NCI-H460 (cell line): ENCODE measurements around the gene KCND1. TPM values are rescaled to one million over a fixed set of nuclear protein-coding genes. Genes with fewer than 3 reads are reported as not detected.

ENCODE experiments used
- DNase-seq: peaks from one replicate; pipeline ENCODE4 v3.0.0-alpha.2; 2016; ENCODE audit warnings: low read depth; ENCODE audit errors: extremely low read depth
- total RNA-seq: library from RNA; depleted of rRNA; stranded (reverse); fragments of >200 nt; shearing (Covaris generic); gene quantifications from 2 replicates; pipeline ENCODE4 v1.2.3, GENCODE V29; 2014

KCND1 gene
- total RNA-seq, 1 experiment from 2014 or later: 0.72 TPM

DNA sequence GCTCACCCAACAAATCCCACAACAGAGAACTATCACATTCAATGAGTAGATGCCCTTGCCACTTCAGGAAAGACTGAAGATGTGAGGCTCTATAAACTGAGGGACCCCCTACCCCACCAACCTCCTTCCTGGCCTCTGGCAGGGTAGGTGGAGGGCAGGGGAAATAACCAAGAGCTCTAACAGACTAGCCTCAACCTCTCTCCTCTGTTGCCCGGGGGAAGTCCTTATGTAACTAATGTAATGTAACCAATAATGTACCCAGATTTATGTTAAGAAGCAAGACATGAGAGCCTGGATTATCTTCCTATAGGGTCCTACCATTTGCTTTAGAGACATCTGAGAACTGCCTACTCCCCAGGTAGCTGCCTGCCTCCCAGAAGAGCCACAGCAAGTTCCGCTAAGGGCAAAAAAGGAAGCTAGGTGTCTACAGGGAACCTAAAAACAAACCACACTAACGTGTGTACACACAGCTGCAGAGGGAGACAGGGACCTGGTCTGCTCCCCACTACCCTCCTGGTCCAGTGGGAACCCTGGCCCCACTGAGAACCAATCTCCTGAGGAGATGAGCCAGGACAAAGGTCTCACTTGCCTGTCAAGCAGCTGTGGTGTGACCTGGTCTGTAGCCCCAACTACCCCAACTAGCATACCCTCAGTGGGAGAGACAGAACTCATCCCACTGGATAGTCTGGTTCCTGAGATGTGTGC is 32.0 kb downstream of the KCND1 start:
- DNase-seq: no peak

- no peak for DNase-seq
These were observed 32.8 kb downstream of the KCND1 start for GRCh38 chrX:48938721-48939425.

GRCh38 chrX:48937054-48937907 is 34.4 kb downstream of the KCND1 start:
- no peak for DNase-seq

DNA sequence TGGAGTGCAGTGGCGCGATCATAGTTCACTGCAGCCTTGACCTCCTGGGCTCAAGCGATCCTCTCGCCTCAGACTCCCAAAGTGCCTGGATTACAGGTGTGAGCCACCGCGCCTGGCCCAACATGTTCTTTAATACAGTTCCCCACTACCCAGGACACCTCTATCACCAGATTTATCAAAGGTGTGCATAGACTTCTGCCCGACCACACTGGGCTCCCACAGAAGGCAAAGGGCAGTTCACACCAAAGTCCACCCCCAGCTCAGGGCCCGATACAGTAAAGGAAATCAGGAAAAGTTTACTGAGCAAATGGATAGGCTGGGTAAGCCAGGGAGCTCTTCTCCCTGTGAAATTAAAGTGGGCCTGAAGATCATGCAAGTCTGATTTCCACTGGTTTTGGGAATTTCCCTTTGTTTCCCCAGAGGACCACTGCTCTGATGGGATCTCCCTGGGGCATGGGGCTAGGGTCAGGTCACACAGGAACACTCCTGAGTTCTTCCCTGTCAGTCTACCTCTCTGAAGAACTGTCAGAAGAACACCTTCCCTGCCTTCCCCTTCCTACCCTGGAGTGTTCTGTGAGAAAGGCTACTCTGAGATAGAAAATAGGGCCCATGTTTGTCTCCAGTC is 35.1 kb downstream of the KCND1 start:
- no peak for DNase-seq

DNA sequence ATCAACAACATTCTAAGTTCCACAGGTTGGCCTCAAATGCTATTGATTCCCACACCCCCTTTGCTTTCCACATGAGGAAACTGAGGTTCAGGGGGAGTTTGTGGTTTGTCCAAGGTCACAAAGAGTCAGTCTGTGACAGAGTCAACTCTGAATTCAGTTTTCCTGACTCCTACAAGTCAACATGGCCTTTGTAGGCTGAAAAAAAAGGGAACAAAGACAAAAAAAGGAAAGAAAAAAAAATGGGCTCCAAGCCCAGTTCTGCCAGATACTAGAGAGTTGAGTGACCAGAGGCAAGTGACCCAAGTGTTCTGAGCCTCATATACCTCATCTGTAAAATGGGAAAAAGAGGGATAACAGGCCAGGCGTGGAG is 36.4 kb downstream of the KCND1 start:
- no peak for DNase-seq

DNA sequence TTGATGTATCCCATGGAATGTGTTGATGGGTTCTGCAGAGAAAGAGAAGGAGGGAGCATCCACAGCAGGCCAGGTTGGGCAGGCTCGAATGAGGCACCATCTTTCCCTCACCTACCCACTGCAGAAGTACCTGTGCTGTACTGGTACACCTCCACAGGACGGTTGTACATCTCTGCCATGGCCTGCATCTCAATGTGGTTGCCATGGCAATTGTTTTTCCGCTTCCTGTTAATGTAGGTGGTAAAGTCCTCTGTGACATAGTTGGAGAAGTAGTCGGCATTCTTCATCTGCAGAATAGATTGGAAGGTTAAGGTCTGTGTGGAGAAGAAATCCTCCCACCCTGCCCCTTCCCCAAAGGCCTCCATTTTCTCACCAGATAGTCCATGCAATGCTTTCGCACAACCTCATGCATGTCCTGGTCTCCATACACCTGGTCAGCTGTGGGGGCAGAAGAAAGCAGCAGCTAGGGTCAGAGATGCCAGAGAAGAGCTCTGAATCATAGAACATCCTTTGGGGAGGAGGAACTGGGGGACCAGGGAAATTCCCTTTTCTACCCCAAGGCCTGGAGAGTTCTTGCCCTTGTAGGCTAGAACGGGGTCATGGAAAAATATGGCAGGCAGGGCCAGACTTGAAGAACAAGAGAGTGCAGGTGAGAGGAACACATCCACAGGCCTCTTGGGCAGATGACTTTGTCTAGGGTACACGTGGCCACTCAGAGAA is 36.9 kb downstream of the KCND1 start:
- no peak for DNase-seq

- DNase-seq: no peak
These were observed 37.9 kb downstream of the KCND1 start for GRCh38 chrX:48933757-48934156.

DNA sequence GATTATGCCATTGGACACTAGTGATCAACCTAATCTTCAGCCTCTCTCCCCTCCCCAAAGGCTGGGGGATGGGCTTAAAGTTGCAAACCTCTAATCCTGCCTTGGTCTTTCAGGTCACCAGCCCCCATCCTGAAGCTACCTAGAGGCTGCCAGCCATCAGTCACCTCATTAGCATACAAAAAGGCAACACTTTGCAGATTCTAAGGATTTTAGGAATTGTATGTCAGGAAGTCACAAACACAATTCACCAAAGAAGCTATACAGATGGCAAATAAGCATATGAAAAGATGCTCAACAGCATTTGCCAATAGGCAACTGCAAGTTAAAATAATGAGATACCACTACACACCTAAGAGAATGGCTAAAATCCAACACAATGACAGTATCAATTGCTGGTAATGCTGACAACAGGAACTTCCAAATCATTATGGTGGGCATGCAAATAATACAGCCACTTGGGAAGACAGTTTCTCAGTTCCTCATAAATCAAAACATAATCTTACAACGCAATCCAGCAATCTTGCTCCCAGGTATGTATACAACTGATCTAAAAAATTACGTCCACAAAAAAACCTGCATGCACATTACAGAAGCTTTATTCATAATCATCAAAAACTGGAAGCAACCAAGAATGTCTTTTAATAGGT is 43.8 kb downstream of the KCND1 start:
- no peak for DNase-seq

DNA sequence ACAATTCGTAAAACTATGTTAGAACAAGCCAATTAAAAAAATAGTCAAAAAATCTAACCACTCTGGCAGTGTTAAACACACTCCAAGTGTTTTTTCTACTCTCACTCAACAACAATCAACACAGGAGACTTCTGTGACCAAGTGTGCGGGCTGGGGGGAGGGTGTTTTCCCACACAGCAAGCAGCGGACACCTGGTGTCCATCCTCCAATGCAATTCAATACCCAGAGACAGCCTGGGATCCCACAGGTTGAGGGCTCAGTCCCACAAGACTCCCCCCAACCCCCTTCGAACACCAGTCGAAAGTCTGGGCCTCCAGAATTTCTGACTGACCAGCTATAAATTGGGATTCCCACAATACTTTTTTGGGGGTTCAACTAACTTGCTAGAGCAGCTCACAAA is 44.5 kb downstream of the KCND1 start:
- DNase-seq: no peak

DNA sequence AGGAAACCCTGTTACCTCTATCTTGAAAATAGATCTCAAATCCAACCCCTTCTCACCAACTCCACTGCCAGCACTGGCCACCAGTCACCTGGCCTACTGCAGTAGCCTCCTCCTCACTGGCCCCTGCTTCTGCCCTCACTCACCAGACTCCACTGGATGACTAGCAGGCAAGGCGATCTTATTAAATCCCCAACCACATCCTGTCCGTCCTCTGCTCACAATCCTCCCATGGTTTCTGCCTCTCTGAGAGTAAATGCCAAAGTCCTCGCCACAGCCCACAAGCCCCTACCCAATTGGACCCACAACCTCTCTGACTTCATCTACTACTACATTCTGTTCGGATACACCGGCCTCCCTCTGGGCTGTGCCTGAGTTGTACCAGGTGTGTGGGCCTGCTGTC is 47.4 kb downstream of the KCND1 start:
- DNase-seq: no peak

DNA sequence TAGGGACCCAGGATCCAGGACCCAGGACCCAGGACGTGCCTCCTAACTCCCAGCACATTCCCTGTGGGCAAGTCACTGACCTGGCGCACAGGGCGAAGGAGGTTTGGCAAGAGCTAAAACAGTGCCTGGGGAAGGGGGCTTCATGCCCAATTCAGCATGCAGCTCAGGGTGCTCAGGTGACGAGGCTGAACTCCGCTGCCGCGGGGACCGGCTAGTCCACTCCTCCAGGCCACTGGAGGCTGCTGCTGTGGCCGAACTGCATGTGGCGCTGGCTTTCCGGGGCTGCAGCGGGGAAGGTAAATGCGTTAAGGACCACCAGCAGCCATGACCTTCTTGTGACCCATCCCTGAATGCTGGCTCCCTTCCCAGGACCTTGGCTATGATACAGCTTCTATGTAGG is 47.9 kb downstream of the KCND1 start:
- DNase-seq: no peak

DNA sequence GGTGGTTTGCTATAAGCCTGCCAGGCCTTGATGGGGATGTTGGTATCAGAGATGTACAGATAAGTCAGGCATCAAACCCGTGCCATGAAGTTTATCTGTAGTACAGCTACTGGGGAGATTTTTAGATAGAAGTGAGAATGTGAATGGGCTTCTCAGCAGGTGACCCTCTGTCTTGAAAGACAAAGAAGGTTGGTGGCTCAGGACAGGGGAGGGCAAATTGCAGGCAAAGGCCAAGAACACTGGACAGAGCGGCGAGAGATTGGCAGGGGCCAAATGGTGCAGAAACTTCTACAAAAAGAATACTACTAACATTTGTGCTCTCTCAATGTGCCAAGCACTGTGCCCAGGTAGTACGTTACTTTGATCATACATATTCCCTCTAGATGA is 50.9 kb downstream of the KCND1 start:
- no peak for DNase-seq

- no peak for DNase-seq
These were observed 51.5 kb downstream of the KCND1 start for GRCh38 chrX:48919947-48920717.

DNA sequence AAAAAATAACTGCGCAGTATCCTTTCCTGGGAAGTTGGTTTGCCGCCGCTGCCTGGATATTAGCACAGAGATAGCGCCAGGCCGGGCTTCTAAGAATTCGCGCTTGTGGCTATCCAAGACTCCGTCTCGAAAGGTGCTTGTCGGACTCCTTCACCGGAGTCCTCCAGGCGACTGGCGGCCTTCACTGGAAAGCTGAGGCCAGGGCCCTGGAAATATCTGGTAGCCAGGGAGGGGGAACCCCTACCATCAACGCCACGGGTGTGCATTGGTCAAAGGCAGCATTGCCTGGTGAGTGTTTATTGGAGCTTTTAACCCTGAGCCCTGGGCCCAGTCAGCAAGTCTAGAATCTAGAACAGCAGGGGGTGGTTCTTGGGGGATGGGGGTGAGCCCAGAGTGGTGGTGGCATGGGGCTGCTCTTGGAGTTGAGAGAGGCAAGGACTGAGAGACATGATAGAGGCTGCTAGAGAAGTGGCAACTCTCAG is 52.2 kb downstream of the KCND1 start:
- no peak for DNase-seq

- DNase-seq: peak; percentile 92
These were observed 52.9 kb downstream of the KCND1 start, which contains the start of gene PIM2 for GRCh38 chrX:48918643-48919340. PIM2 (minus strand) TSS chrX:48919024; CDS start chrX:48918834, 190 bp downstream.

GRCh38 chrX:48918301-48918642 is 53.4 kb downstream of the KCND1 start:
- no peak for DNase-seq

DNA sequence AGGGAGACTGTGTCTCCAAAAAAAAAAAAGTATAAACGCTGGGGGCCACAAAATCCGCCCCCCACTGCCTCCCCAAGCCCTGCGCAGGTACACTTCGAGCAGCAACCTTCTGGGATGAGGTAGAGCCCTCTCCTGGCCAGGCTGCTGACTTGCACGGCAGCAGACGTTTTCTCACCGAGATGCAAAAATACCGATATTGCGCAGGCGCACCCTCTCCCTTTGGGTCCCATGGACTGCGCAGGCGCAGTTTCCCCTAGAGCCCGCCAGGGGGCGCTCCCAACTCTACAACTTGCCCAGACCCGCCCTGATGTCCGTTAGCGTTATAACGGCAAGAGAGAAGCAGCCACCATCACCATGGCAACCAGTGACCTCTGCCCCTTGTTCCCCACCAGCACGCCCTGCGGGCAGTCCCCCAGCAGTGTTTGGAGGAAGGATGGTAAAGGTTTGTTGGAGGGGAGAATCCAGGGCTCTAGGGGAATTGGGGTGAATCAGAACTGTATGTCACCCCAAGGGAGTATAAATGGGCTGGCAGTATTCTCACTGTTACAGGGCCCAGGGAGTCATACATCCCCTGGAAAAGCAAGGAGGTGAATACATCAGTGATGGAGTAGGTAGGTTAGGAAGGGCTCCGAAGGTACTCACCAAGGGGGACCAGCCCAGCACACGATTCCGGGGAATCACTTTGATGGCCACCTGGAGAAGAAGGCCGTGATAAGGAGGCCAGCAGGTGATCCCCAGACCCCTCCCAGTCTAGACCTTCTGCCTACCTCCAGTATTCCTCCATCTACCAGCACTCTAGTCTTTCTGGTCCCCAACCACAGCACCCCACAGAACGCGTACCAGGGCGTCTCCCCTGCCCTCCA is 54.3 kb downstream of the KCND1 start:
- peak; percentile 92 for DNase-seq
